Immature natural killer cell (primary cell): ENCODE results near the gene PAIP2B. TPM values are rescaled to one million over a fixed set of nuclear protein-coding genes. Genes with fewer than 3 reads are reported as not detected.

ENCODE experiments used
- DNase-seq, 3 donors: peaks; one replicate each; pipeline ENCODE4 v3.0.0; 2022; ENCODE audit warnings: mixed read lengths in 1 of 3
- H3K27ac Mint-ChIP-seq, 6 donors: one replicate each; pipeline ENCODE4 v1.8.0; 2020; ENCODE audit warnings: mixed read lengths in 6 of 6, mild to moderate bottlenecking in 5 of 6, inconsistent platforms in 4 of 6, moderate library complexity in 3 of 6
- H3K27me3 Mint-ChIP-seq, 3 donors: one replicate each; pipeline ENCODE4 v1.8.0; 2020 to 2021; ENCODE audit warnings: low read depth in 3 of 3, mild to moderate bottlenecking in 3 of 3, mixed read lengths in 3 of 3, moderate library complexity in 3 of 3, inconsistent platforms in 1 of 3
- H3K36me3 Mint-ChIP-seq, 3 donors: one replicate each; pipeline ENCODE4 v1.8.0; 2020; ENCODE audit warnings: mixed read lengths in 3 of 3, inconsistent platforms in 2 of 3, mild to moderate bottlenecking in 2 of 3
- H3K4me1 Mint-ChIP-seq, 2 donors: one replicate each; pipeline ENCODE4 v1.8.0; 2020; ENCODE audit warnings: inconsistent platforms in 2 of 2, mild to moderate bottlenecking in 2 of 2, mixed read lengths in 2 of 2, moderate library complexity in 1 of 2
- H3K4me3 Mint-ChIP-seq, 5 donors: one replicate each; pipeline ENCODE4 v1.8.0; 2020; ENCODE audit warnings: mild to moderate bottlenecking in 5 of 5, mixed read lengths in 5 of 5, inconsistent platforms in 3 of 5, moderate library complexity in 3 of 5
- H3K9me3 Mint-ChIP-seq, 6 donors: one replicate each; pipeline ENCODE4 v1.8.0; 2020; ENCODE audit warnings: mild to moderate bottlenecking in 6 of 6, mixed read lengths in 6 of 6, inconsistent platforms in 4 of 6, moderate library complexity in 3 of 6
- polyA plus RNA-seq, 3 donors: library from polyadenylated mRNA; unstranded; fragments of 300-500 nt; fragmentation: Illumina TruSeq; gene quantifications; one replicate each; pipeline ENCODE4 v1.2.3, GENCODE V29; 2021

Gene PAIP2B
- 1 to 10 TPM; 1.3 to 2.5 (median 1.6) TPM for polyA plus RNA-seq

DNA sequence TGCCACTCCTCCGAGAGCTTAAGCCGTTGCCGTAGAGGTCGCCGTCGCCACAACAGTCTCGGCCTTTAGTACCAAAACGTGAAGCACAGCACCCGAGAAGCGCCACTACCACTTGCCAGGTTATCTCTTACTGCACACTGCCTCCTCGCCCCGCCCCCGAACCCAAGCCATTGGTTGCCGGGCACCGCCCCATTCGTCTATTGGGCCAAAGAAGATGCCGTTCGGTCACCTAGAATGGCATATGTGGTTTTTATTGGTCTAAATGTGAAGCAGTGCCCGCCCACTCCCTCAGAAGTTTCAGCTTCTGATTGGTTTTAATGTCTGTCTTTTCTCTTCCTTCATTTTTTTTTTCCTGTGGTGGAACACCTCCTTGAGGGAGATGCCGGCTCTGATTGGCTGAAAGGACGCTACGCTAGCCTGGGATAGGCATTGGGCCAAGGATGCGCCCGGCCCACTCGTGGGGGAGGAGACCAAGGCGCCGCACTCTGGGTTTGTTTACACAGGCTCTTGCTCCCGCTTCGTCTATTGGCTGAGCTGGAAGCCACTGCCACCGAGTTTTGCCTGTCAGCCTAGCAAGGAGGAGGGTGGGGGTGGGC lies at the start of gene PAIP2B:
PAIP2B (minus strand) TSS at position 139 of the 596 bp plus-strand sequence. CDS start 24,514 bp downstream, outside the sequence.
- Mint-ChIP-seq H3K27ac (peak within 1 kb of the TSS; percentile 87 to 95 (median 90)), H3K9me3 (peaks cover 0 to 2% (median 0%) of the 10 kb centered on the region in 6 donors), H3K4me3 (peak within 1 kb of the TSS; percentile 96 to 98 (median 97)), H3K4me1 (peaks cover 14 to 20% of the 10 kb centered on the region in 2 donors), H3K36me3 (peaks cover 0 to 4% (median 0%) of the 10 kb centered on the region in 3 donors), H3K27me3 (peaks cover 8 to 12% (median 9%) of the 10 kb centered on the region in 3 donors)
- DNase-seq = peak; percentile 95 to 97 (median 96)

- no peak overlapping the region for H3K27ac Mint-ChIP-seq
- H3K4me3 Mint-ChIP-seq = peak overlapping the region; percentile 38 to 82 (median 61)
- H3K27me3 Mint-ChIP-seq = peaks cover 4 to 28% (median 19%) of the 10 kb centered on the region in 3 donors
Observed at GRCh38 chr2:71275939-71276310, 49.0 kb upstream of the PAIP2B start.

DNA sequence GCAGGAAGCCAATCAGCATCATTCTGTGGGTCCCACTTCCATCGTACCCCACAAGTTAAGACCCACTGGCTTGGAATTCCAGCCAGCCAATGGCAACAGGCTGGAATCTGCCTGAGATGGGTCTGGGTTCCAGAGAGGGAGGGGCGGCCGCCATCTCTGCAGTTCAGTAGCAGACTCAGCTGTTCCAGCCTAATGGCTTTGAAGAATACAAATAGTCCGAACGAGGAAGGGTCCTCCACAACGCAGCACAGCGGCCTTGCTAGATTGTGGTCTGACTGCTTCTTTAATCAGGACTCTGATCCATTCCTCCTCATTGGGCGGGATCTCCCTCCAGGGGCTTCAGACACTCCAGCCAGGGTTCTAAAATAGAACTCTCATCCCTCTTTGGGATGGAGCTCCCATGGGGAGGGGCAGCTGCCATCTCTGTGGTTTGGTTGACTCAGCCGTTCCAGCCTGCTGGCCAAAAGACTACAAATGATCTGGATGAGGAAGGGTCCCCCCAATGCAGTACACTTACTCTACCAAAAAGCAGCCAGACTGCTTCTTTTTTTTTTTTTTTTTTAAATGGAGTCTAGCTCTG lies 42.7 kb upstream of the PAIP2B start:
- Mint-ChIP-seq H3K27ac (no peak overlapping the region), H3K27me3 (peaks cover 5 to 13% (median 12%) of the 10 kb centered on the region in 3 donors), H3K4me1 (no peaks in the 10 kb centered on the region)

More at GRCh38 chr2:71275939-71276310, 49.0 kb upstream of the PAIP2B start:
- no peaks in the 10 kb centered on the region for H3K36me3 Mint-ChIP-seq
- H3K4me1 Mint-ChIP-seq = peaks cover 14 to 18% of the 10 kb centered on the region in 2 donors
- H3K9me3 Mint-ChIP-seq = peaks cover 0 to 3% (median 0%) of the 10 kb centered on the region in 6 donors
- DNase-seq = no peak

DNA sequence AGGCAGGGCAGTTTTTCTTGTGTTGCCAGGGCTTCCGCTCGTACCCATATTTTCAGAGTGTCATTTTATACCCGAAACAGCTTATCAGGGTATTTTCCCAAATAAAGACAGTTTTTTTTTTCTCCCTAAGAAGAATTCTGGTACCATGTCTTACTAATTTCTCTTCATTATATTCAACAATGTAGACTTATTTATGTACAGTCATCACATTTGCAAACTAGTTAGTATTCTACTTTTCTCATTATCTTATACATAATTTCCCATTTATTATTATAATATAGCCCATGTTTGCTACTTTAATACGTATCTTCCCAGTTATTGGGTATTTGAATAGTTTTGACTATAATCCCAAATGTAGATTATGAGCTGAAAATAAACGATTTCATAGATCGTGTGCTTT lies 36.5 kb upstream of the PAIP2B start:
- Mint-ChIP-seq H3K27ac (no peak overlapping the region), H3K9me3 (no peaks in the 10 kb centered on the region), H3K36me3 (no peaks in the 10 kb centered on the region), H3K4me3 (no peak overlapping the region), H3K27me3 (peaks cover 3 to 15% (median 6%) of the 10 kb centered on the region in 3 donors), H3K4me1 (no peaks in the 10 kb centered on the region)
- DNase-seq = no peak

More for the DNA sequence above, 42.7 kb upstream of the PAIP2B start:
- DNase-seq = no peak
- peaks cover 0 to 3% (median 0%) of the 10 kb centered on the region in 6 donors for H3K9me3 Mint-ChIP-seq
- no peak overlapping the region for H3K4me3 Mint-ChIP-seq
- no peaks in the 10 kb centered on the region for H3K36me3 Mint-ChIP-seq

DNA sequence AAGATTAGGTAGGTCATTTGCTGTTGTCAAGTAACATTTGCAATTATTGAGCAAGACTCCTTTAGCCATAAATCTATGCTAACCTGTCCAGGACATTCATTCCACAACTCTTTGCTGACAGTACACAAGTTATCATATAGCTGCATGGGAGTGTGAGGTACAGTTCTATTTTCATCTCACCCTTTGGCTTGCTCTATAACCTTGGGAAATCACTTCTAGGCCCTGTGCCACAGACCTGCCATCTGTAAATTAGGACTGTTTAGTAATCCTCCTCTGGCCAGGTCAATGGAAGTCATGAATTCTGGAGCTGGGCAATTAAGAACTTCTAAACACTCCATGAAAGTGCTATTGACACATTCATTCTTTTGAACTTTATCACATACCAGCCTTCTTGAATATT lies 34.6 kb upstream of the PAIP2B start:
- Mint-ChIP-seq H3K27ac (no peak overlapping the region), H3K36me3 (no peaks in the 10 kb centered on the region), H3K4me1 (no peaks in the 10 kb centered on the region), H3K9me3 (no peaks in the 10 kb centered on the region), H3K27me3 (peaks cover 3 to 9% (median 9%) of the 10 kb centered on the region in 3 donors), H3K4me3 (no peak overlapping the region)
- DNase-seq = no peak

DNA sequence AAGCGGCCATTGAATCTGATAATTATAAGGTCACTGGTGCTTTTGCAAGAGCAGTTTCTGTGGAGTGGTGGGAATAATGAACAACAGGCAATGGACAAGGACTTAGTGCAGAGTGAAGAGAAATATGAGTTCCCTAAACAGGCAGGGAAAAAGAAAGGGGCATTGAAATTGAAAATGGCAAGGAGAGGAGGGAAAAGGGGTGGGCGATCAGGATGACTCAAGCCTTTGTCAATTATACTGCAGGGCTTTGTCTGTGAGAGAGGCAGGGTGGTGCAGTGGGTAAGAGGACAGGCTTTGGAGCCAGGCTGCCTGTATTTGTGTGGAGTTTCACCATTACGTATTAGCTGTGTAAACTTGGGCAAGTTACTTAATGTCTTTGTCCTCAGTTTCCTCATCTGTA lies 29.5 kb upstream of the PAIP2B start:
- H3K9me3 Mint-ChIP-seq = no peaks in the 10 kb centered on the region
- no peak overlapping the region for H3K4me3 Mint-ChIP-seq
- H3K27me3 Mint-ChIP-seq = peaks cover 0 to 13% (median 12%) of the 10 kb centered on the region in 3 donors
- H3K36me3 Mint-ChIP-seq = no peaks in the 10 kb centered on the region
- H3K27ac Mint-ChIP-seq = no peak overlapping the region
- no peak for DNase-seq
- H3K4me1 Mint-ChIP-seq = no peaks in the 10 kb centered on the region

DNA sequence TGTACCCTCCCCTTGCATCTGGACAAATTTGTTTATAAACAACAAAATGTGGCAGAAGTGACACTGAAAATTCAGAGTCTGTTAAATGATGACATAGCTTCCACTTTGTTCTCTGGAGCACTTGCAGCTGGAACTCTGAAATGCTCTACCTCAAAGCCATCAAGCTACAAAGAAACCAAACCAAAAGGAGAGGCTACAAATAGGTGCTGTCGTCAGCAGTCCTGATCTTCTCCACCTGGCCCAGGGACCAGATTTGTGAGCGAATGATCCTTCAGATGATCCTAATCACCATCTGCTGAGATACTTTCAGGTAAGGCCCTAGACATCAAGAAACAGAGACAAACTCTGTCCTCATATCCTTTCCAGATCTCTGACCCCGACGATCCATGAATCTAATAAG lies 27.9 kb upstream of the PAIP2B start:
- DNase-seq = no peak
- H3K27me3 Mint-ChIP-seq = peaks cover 0 to 17% (median 13%) of the 10 kb centered on the region in 3 donors
- H3K27ac Mint-ChIP-seq = no peak overlapping the region
- H3K4me1 Mint-ChIP-seq = no peaks in the 10 kb centered on the region
- H3K36me3 Mint-ChIP-seq = no peaks in the 10 kb centered on the region
- H3K4me3 Mint-ChIP-seq = no peak overlapping the region
- no peaks in the 10 kb centered on the region for H3K9me3 Mint-ChIP-seq

DNA sequence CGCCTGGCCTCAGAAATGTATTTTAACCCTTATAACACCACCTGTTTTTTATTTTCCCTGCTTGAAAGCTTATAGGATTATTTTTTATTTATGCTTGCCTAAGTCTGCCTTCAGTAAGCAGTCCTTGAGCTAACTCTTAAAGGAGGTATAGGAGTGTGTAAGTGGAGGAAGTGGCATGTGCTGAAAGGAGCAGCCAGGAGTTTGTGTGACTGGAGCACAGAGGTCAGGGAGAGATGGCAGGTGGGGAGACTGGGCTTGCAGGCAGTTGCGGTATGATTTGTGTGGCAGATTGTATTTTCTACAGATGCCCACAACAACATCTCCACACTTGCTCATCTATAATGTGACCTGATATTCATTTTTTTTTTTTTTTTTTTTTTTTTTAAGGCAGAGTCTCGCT lies 27.2 kb upstream of the PAIP2B start:
- Mint-ChIP-seq H3K27ac (no peak overlapping the region), H3K36me3 (no peaks in the 10 kb centered on the region), H3K27me3 (peaks cover 0 to 16% (median 12%) of the 10 kb centered on the region in 3 donors), H3K9me3 (no peaks in the 10 kb centered on the region), H3K4me1 (no peaks in the 10 kb centered on the region), H3K4me3 (no peak overlapping the region)
- no peak for DNase-seq

DNA sequence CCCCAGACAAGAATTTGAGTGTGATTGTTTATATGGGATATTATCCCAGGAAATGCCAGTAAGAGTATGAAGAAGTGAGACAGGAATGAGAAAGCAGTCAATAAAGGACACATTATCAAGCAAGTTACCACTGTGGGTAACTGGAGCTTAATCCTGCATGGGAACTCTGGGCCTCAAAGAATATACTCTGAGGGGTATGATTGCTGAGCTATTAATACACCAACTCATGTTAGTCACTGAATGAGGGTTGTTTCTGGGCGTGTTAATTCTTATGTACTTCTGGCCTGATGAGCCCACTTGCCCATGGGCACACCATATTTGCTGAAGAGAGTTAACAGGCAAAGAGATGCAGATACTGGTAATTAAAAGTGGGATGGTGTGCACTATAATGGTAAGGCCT lies 26.6 kb upstream of the PAIP2B start:
- Mint-ChIP-seq H3K27ac (no peak overlapping the region), H3K4me3 (no peak overlapping the region), H3K27me3 (peaks cover 0 to 18% (median 12%) of the 10 kb centered on the region in 3 donors)

GRCh38 chr2:71252862-71253261 lies 26.0 kb upstream of the PAIP2B start:
- H3K27me3 Mint-ChIP-seq = peaks cover 0 to 20% (median 12%) of the 10 kb centered on the region in 3 donors
- no peak overlapping the region for H3K4me3 Mint-ChIP-seq
- DNase-seq = no peak
- no peak overlapping the region for H3K27ac Mint-ChIP-seq
- peaks cover 0 to 1% (median 0%) of the 10 kb centered on the region in 6 donors for H3K9me3 Mint-ChIP-seq
- H3K4me1 Mint-ChIP-seq = no peaks in the 10 kb centered on the region
- no peaks in the 10 kb centered on the region for H3K36me3 Mint-ChIP-seq

More for the DNA sequence above, 26.6 kb upstream of the PAIP2B start:
- Mint-ChIP-seq H3K4me1 (no peaks in the 10 kb centered on the region), H3K36me3 (no peaks in the 10 kb centered on the region), H3K9me3 (no peaks in the 10 kb centered on the region)
- no peak for DNase-seq

GRCh38 chr2:71250935-71251334 lies 24.0 kb upstream of the PAIP2B start:
- Mint-ChIP-seq H3K27me3 (peaks cover 0 to 17% (median 17%) of the 10 kb centered on the region in 3 donors), H3K36me3 (no peaks in the 10 kb centered on the region), H3K27ac (no peak overlapping the region), H3K9me3 (peaks cover 0 to 1% (median 0%) of the 10 kb centered on the region in 6 donors), H3K4me3 (no peak overlapping the region), H3K4me1 (no peaks in the 10 kb centered on the region)
- no peak for DNase-seq

DNA sequence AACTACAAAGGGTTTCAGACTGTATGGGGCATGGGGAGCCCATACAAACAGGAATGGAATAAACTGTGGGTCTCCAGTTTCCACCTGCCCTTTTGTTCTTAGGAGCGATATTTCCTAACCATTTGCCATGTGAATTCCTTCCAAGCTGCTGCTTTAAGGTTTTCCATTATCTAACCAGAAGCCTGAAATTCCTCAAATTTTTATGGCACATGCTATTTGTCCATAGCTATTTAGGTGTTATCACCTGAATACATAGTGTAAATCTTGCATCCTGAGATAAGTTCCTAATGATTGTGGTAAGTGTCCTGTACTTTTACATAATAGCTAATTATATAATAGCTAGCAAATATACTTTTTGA lies 17.4 kb upstream of the PAIP2B start:
- Mint-ChIP-seq H3K36me3 (no peaks in the 10 kb centered on the region), H3K4me1 (no peaks in the 10 kb centered on the region), H3K27ac (no peak overlapping the region), H3K27me3 (peaks cover 0 to 23% (median 15%) of the 10 kb centered on the region in 3 donors), H3K9me3 (peaks cover 0 to 2% (median 0%) of the 10 kb centered on the region in 6 donors), H3K4me3 (no peak overlapping the region)
- no peak for DNase-seq

DNA sequence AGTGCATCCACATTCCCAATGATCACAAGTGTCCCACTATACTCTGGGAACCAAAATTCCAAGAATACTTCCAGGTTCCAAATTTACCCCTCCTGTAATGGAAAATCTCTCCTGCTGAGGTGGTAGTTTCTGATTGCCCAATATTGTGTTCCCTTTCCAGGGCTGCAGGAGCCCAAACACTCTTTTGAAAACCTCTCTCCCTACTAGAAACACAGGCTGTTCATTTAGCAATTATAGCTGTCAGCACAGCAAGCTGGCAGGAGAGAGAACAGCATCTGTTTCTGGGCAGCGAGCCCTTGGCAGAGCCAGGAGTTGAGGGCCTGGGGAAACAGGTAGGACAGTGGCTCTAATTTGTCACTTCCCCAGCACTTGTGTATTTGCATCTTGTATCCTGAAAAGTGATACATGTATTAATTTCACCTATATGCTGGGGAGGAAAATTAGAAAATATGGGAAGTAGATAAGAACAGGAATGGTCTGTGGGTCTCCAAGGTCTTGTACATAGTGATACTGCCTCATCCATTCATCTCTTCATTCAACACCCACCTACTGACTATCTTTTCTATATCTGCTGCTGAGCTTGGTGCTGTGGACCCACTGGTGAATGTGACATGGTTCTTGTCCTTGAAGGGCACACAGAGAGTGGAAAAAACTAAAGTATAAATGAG lies 16.9 kb upstream of the PAIP2B start:
- Mint-ChIP-seq H3K4me1 (no peaks in the 10 kb centered on the region), H3K36me3 (no peaks in the 10 kb centered on the region), H3K4me3 (no peak overlapping the region), H3K27ac (no peak overlapping the region), H3K9me3 (peaks cover 0 to 2% (median 0%) of the 10 kb centered on the region in 6 donors), H3K27me3 (peaks cover 0 to 18% (median 15%) of the 10 kb centered on the region in 3 donors)
- no peak for DNase-seq

GRCh38 chr2:71240794-71241193 lies 13.9 kb upstream of the PAIP2B start:
- no peak for DNase-seq
- peaks cover 4 to 14% (median 10%) of the 10 kb centered on the region in 3 donors for H3K27me3 Mint-ChIP-seq

More at GRCh38 chr2:71240794-71241193, 13.9 kb upstream of the PAIP2B start:
- H3K9me3 Mint-ChIP-seq = peaks cover 0 to 2% (median 0%) of the 10 kb centered on the region in 6 donors
- no peak overlapping the region for H3K27ac Mint-ChIP-seq
- no peaks in the 10 kb centered on the region for H3K4me1 Mint-ChIP-seq
- no peak overlapping the region for H3K4me3 Mint-ChIP-seq
- H3K36me3 Mint-ChIP-seq = no peaks in the 10 kb centered on the region
